Stromal cell of bone marrow (primary cell): ENCODE data around the gene PDLIM4.

Experiments used
- DNase-seq: peaks from one replicate; pipeline ENCODE4 v3.0.0-alpha.2; 2012; ENCODE audit warnings: low read depth

The PDLIM4 gene

GRCh38 chr5:132283423-132284043 lies 26.0 kb downstream of the PDLIM4 start:
- no peak for DNase-seq

GRCh38 chr5:132289097-132289496 lies 31.6 kb downstream of the PDLIM4 start:
- no peak for DNase-seq

GRCh38 chr5:132291026-132291425 lies 33.5 kb downstream of the PDLIM4 start:
- no peak for DNase-seq

GRCh38 chr5:132293066-132293991 lies 35.8 kb downstream of the PDLIM4 start:
- DNase-seq: peak; percentile 64

- peak; percentile 67 for DNase-seq
These were observed 36.7 kb downstream of the PDLIM4 start, which contains the start of gene SLC22A4 for GRCh38 chr5:132293992-132294727. SLC22A4 (plus strand) TSS chr5:132294394; CDS start chr5:132294617, 223 bp downstream.

GRCh38 chr5:132294728-132295504 lies 37.4 kb downstream of the PDLIM4 start:
- peak; percentile 50 for DNase-seq

- DNase-seq: no peak
These were observed 38.3 kb downstream of the PDLIM4 start for GRCh38 chr5:132295505-132296411.

- no peak for DNase-seq
These were observed 39.0 kb downstream of the PDLIM4 start for GRCh38 chr5:132296412-132297016.

- no peak for DNase-seq
These were observed 39.9 kb downstream of the PDLIM4 start for GRCh38 chr5:132297211-132297940.

- DNase-seq: no peak
These were observed 41.1 kb downstream of the PDLIM4 start for GRCh38 chr5:132298298-132299212.

- DNase-seq: no peak
These were observed 42.4 kb downstream of the PDLIM4 start for GRCh38 chr5:132299917-132300316.

GRCh38 chr5:132300577-132301343 lies 43.3 kb downstream of the PDLIM4 start:
- DNase-seq: no peak

- DNase-seq: no peak
These were observed 44.1 kb downstream of the PDLIM4 start for GRCh38 chr5:132301344-132302271.

GRCh38 chr5:132302413-132302812 lies 44.9 kb downstream of the PDLIM4 start:
- no peak for DNase-seq

- DNase-seq: no peak
These were observed 46.1 kb downstream of the PDLIM4 start for GRCh38 chr5:132303589-132303988.

GRCh38 chr5:132305420-132305819 lies 47.9 kb downstream of the PDLIM4 start:
- no peak for DNase-seq

- no peak for DNase-seq
These were observed 51.2 kb downstream of the PDLIM4 start for GRCh38 chr5:132308701-132309100.
